Subcutaneous adipose tissue (tissue), 4 donors: ENCODE results near the gene ADAMTS15. TPM values are rescaled to one million over a fixed set of nuclear protein-coding genes. Genes with fewer than 3 reads are reported as not detected.

Experiments used
- CTCF ChIP-seq: fragments of 450-650 bp; IDR thresholded peaks from one replicate; pipeline ENCODE4 v1.5.1; 2016; ENCODE audit warnings: low read depth, mild to moderate bottlenecking, control low read depth, antibody characterized with exemption, moderate library complexity
- total RNA-seq, 4 donors: library from RNA; depleted of rRNA; stranded (reverse); fragments of >200 nt; gene quantifications; one replicate each; pipeline ENCODE4 v1.1.0, GENCODE V29; 2016

Gene ADAMTS15
- 10 to 100 TPM; 15.0 to 44.7 (median 26.1) TPM for total RNA-seq

GRCh38 chr11:130448416-130449309 is at the start of gene ADAMTS15:
ADAMTS15 (plus strand) TSS chr11:130448645; CDS start chr11:130448974, 329 bp downstream.
- no peak for TF ChIP-seq CTCF

- TF ChIP-seq CTCF, result no peak
These were observed 49.2 kb upstream of the ADAMTS15 start for GRCh38 chr11:130399196-130399595.

GRCh38 chr11:130400781-130401483 is 47.5 kb upstream of the ADAMTS15 start:
- TF ChIP-seq CTCF, result no peak

GRCh38 chr11:130402570-130402969 is 45.9 kb upstream of the ADAMTS15 start:
- TF ChIP-seq CTCF, result no peak

DNA sequence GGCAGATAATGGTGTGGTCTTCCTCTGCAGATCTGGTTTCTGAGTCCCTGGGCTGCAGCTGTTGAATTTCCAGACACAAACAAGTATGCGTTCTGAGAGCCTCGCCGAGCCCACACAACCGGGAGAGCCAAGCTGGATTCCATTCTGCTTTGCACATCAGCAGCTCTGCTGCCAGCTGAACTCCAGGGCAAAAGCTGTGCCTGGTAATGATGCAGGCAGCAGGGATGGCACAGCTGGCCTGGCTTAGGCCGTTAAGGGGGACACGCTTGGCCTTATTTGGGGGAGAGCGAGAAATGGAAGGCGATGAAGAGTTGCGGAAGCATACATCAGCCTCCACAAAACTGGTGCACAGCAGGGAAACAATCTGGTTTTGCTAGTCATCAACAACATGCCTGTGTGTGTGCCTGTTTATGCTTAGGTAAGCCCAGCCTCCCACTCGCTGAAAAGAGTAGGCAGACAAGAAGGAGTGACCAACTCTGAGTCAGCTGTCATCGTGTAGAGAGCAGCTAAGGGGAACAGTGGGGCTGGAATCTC is 45.1 kb upstream of the ADAMTS15 start:
- no peak for TF ChIP-seq CTCF

DNA sequence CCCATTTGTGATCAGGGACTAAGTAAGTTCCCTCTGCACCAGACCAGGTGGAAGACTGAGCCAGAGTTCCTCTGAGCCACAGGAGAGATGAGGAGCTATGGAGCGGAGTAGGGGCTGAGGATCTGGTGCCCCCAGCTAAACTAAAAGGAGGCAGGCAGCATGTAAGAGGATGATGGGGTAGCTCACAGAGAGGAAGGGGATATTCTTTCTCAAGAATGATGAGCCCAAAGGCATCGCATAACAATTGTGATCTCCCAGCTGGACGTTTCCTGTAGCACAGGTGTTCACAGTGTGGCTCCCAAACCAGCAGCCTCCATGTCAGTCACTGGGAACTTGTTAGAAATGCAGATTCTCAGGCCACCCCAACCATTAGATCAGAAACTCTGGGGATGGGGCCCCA is 44.5 kb upstream of the ADAMTS15 start:
- TF ChIP-seq CTCF, result no peak

GRCh38 chr11:130404727-130405126 is 43.7 kb upstream of the ADAMTS15 start:
- no peak for TF ChIP-seq CTCF
